Measurements from ENCODE around the gene PIEZO2.

PIEZO2 gene

GRCh38 chr18:11019295-11020105 is 129.9 kb downstream of the PIEZO2 start:
- Histone ChIP-seq H3K79me2 (ENCODE audit: control insufficient read depth, low read length) (no peaks in the 10 kb centered on the region), H3K36me3 (ENCODE audit: control insufficient read depth, low read length) (no peaks in the 10 kb centered on the region), H3K4me1 (ENCODE audit: control insufficient read depth, low read length) (no peaks in the 10 kb centered on the region), H3K27me3 (ENCODE audit: control insufficient read depth, low read length) (no peaks in the 10 kb centered on the region), H3K9me3 (ENCODE audit: control insufficient read depth, insufficient read depth, low read length) (no peaks in the 10 kb centered on the region), H4K20me1 (ENCODE audit: control insufficient read depth, insufficient read depth, low read depth, low read length) (no peaks in the 10 kb centered on the region), H3K27ac (ENCODE audit: low read depth, low read length) (no peak overlapping the region), H3K4me3 (ENCODE audit: low read length) (no peak overlapping the region), H3K4me2 (ENCODE audit: low read length) (no peak overlapping the region), H3K9me2 (replicated peaks; ENCODE audit: control insufficient read depth, low read length) (no peaks in the 10 kb centered on the region), H3F3A (ENCODE audit: control insufficient read depth, insufficient read depth) (no peaks in the 10 kb centered on the region)
- no peak for TF ChIP-seq CTCF (IDR thresholded peaks at IDR 0.05; ENCODE audit: low read depth, low read length, poor library complexity, severe bottlenecking)
- TF ChIP-seq EZH2phosphoT487 (IDR thresholded peaks at IDR 0.05; ENCODE audit: borderline replicate concordance, low read length), result no peak

GRCh38 chr18:11009869-11010268 is 139.5 kb downstream of the PIEZO2 start:
- Histone ChIP-seq H3K79me2 (ENCODE audit: control insufficient read depth, low read length) (no peaks in the 10 kb centered on the region), H3K4me3 (ENCODE audit: low read length) (no peak overlapping the region), H4K20me1 (ENCODE audit: control insufficient read depth, insufficient read depth, low read depth, low read length) (no peaks in the 10 kb centered on the region), H3K4me1 (ENCODE audit: control insufficient read depth, low read length) (no peaks in the 10 kb centered on the region), H3K9me2 (replicated peaks; ENCODE audit: control insufficient read depth, low read length) (no peaks in the 10 kb centered on the region), H3K36me3 (ENCODE audit: control insufficient read depth, low read length) (no peaks in the 10 kb centered on the region), H3K27me3 (ENCODE audit: control insufficient read depth, low read length) (no peaks in the 10 kb centered on the region), H3K27ac (ENCODE audit: low read depth, low read length) (no peak overlapping the region), H3K9me3 (ENCODE audit: control insufficient read depth, insufficient read depth, low read length) (no peaks in the 10 kb centered on the region), H3F3A (ENCODE audit: control insufficient read depth, insufficient read depth) (no peaks in the 10 kb centered on the region), H3K4me2 (ENCODE audit: low read length) (no peak overlapping the region)
- TF ChIP-seq EZH2phosphoT487 (IDR thresholded peaks at IDR 0.05; ENCODE audit: borderline replicate concordance, low read length) (no peak), CTCF (IDR thresholded peaks at IDR 0.05; ENCODE audit: low read depth, low read length, poor library complexity, severe bottlenecking) (no peak)

DNA sequence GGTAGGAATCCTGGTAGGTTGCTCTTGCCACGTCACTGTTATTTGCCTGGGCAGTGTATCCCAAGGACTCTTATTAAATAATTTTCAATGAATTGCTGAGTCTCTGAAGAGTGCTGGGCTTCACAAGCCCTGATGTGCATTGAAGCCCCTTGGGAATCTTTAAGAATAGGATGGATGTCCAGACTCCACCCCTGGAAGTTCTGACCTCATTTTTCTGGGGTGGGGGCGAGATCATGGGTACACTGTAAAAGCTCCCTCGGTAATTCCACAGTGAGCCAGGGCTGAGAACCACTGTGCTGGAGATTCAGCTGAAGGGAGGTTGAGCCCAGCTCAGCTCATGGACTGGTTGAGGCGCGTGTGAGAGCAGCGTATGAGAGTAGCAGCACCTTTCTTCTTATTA is 140.2 kb downstream of the PIEZO2 start:
- no peaks in the 10 kb centered on the region for H3K9me2 ChIP-seq (replicated peaks; ENCODE audit: control insufficient read depth, low read length)
- no peaks in the 10 kb centered on the region for H4K20me1 ChIP-seq (ENCODE audit: control insufficient read depth, insufficient read depth, low read depth, low read length)
- TF ChIP-seq EZH2phosphoT487 (IDR thresholded peaks at IDR 0.05; ENCODE audit: borderline replicate concordance, low read length), result no peak
- no peak for TF ChIP-seq CTCF (IDR thresholded peaks at IDR 0.05; ENCODE audit: low read depth, low read length, poor library complexity, severe bottlenecking)
- no peaks in the 10 kb centered on the region for H3K4me1 ChIP-seq (ENCODE audit: control insufficient read depth, low read length)
- H3K9me3 ChIP-seq (ENCODE audit: control insufficient read depth, insufficient read depth, low read length), result no peaks in the 10 kb centered on the region
- no peak overlapping the region for H3K4me3 ChIP-seq (ENCODE audit: low read length)
- no peaks in the 10 kb centered on the region for H3K27me3 ChIP-seq (ENCODE audit: control insufficient read depth, low read length)
- no peaks in the 10 kb centered on the region for H3F3A ChIP-seq (ENCODE audit: control insufficient read depth, insufficient read depth)
- H3K27ac ChIP-seq (ENCODE audit: low read depth, low read length), result no peak overlapping the region
- H3K79me2 ChIP-seq (ENCODE audit: control insufficient read depth, low read length), result no peaks in the 10 kb centered on the region
- no peak overlapping the region for H3K4me2 ChIP-seq (ENCODE audit: low read length)
- H3K36me3 ChIP-seq (ENCODE audit: control insufficient read depth, low read length), result no peaks in the 10 kb centered on the region

Measured in DOHH2 (cell line).